ENCODE results near the gene FNDC3B. TPM values are rescaled to one million over a fixed set of nuclear protein-coding genes. Genes with fewer than 3 reads are reported as not detected.

FNDC3B gene
- total and polyA plus RNA-seq, 4 donors, result 23.3 to 74.2 (median 32.9) TPM

GRCh38 chr3:172061724-172062184, 22.4 kb downstream of the FNDC3B start:
- no peak overlapping the region for H3K4me3 ChIP-seq (ENCODE audit: low read depth in 1 of 3, low read length in 3 of 3)
- H3K27ac ChIP-seq (ENCODE audit: low read depth in 1 of 2, low read length in 2 of 2), result peak overlapping the region; percentile 77 to 80
- peaks cover 16 to 90% (median 50%) of the 10 kb centered on the region in 4 donors for H3K4me1 ChIP-seq (ENCODE audit: control insufficient read depth in 4 of 4, insufficient read depth in 4 of 4, low read length in 3 of 4)
- H3K27me3 ChIP-seq (ENCODE audit: control insufficient read depth in 4 of 4, insufficient read depth in 4 of 4, low read length in 3 of 4), result no peaks in the 10 kb centered on the region
- H3K9me3 ChIP-seq (ENCODE audit: control insufficient read depth in 4 of 4, low read length in 3 of 4), result no peaks in the 10 kb centered on the region
- 6% methylated on average over 4 of the region's 4 CpGs for WGBS
- peaks cover 0 to 5% (median 0%) of the 10 kb centered on the region in 4 donors for H3K36me3 ChIP-seq (ENCODE audit: control insufficient read depth in 4 of 4, insufficient read depth in 3 of 4, low read depth in 1 of 4, low read length in 3 of 4)
- TF ChIP-seq HNF4G (IDR thresholded peaks at IDR 0.05) (peak; percentile 57), RXRA (IDR thresholded peaks at IDR 0.05) (peak; percentile 93 to 95), HNF4A (conservative IDR thresholded peaks at IDR 0.05) (peak; percentile 88 to 90), EGR1 (IDR thresholded peaks at IDR 0.05; ENCODE audit: low read depth in 2 of 2) (peak; percentile 14 to 87), CTCF (IDR thresholded peaks at IDR 0.05; ENCODE audit: low read depth, low read length, missing input control) (no peak), YY1 (IDR thresholded peaks at IDR 0.05) (peak; percentile 79), NR2F2 (IDR thresholded peaks at IDR 0.05) (peak; percentile 63), FOXA1 (IDR thresholded peaks at IDR 0.05) (peak; percentile 66), SP1 (IDR thresholded peaks at IDR 0.05) (peak; percentile 81), JUND (IDR thresholded peaks at IDR 0.05) (peak; percentile 48 to 89), TAF1 (conservative IDR thresholded peaks at IDR 0.05) (no peak), ATF3 (IDR thresholded peaks at IDR 0.05) (no peak), FOXA2 (IDR thresholded peaks at IDR 0.05) (peak; percentile 43), RAD21 (IDR thresholded peaks at IDR 0.05) (peak; percentile 64 to 65), MAX (IDR thresholded peaks at IDR 0.05) (peak; percentile 91), GABPA (IDR thresholded peaks at IDR 0.05 in 1 of 2, conservative IDR thresholded peaks at IDR 0.05 in 1 of 2) (peak in 1 of 2 donors; percentile 57)
- TF ChIP-seq, protein P1, sequence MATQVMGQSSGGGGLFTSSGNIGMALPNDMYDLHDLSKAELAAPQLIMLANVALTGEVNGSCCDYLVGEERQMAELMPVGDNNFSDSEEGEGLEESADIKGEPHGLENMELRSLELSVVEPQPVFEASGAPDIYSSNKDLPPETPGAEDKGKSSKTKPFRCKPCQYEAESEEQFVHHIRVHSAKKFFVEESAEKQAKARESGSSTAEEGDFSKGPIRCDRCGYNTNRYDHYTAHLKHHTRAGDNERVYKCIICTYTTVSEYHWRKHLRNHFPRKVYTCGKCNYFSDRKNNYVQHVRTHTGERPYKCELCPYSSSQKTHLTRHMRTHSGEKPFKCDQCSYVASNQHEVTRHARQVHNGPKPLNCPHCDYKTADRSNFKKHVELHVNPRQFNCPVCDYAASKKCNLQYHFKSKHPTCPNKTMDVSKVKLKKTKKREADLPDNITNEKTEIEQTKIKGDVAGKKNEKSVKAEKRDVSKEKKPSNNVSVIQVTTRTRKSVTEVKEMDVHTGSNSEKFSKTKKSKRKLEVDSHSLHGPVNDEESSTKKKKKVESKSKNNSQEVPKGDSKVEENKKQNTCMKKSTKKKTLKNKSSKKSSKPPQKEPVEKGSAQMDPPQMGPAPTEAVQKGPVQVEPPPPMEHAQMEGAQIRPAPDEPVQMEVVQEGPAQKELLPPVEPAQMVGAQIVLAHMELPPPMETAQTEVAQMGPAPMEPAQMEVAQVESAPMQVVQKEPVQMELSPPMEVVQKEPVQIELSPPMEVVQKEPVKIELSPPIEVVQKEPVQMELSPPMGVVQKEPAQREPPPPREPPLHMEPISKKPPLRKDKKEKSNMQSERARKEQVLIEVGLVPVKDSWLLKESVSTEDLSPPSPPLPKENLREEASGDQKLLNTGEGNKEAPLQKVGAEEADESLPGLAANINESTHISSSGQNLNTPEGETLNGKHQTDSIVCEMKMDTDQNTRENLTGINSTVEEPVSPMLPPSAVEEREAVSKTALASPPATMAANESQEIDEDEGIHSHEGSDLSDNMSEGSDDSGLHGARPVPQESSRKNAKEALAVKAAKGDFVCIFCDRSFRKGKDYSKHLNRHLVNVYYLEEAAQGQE (IDR thresholded peaks at IDR 0.05), result peak; percentile 79
- TF ChIP-seq, protein P2, sequence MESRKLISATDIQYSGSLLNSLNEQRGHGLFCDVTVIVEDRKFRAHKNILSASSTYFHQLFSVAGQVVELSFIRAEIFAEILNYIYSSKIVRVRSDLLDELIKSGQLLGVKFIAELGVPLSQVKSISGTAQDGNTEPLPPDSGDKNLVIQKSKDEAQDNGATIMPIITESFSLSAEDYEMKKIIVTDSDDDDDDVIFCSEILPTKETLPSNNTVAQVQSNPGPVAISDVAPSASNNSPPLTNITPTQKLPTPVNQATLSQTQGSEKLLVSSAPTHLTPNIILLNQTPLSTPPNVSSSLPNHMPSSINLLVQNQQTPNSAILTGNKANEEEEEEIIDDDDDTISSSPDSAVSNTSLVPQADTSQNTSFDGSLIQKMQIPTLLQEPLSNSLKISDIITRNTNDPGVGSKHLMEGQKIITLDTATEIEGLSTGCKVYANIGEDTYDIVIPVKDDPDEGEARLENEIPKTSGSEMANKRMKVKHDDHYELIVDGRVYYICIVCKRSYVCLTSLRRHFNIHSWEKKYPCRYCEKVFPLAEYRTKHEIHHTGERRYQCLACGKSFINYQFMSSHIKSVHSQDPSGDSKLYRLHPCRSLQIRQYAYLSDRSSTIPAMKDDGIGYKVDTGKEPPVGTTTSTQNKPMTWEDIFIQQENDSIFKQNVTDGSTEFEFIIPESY (IDR thresholded peaks at IDR 0.05), result peak; percentile 75
- H3K9ac ChIP-seq (ENCODE audit: low read depth in 1 of 2, low read length in 2 of 2), result peak overlapping the region in 1 of 2 donors; percentile 76
- DNase-seq (ENCODE audit: low spot score), result no peak

Data from liver (tissue), 9 donors.